K562 (cell line): Measurements from ENCODE around the gene SLC39A7. TPM values are rescaled to one million over a fixed set of nuclear protein-coding genes. Genes with fewer than 3 reads are reported as not detected.

ENCODE experiments used
- ADNP ChIP-seq: fragments of 200-800 bp; sonication (Bioruptor generic); IDR thresholded peaks from 2 replicates; pipeline ENCODE4 v1.6.1; 2016; ENCODE audit warnings: missing genetic modification characterization, missing compliant biosample characterization
- ELF4 ChIP-seq: fragments of 450-650 bp; formaldehyde crosslinking; IDR thresholded peaks from 2 replicates; pipeline ENCODE4 v1.4.0; 2022; ENCODE audit warnings: missing genetic modification characterization
- HIVEP1 ChIP-seq: fragments of 250-450 bp; sonication (Bioruptor Pico); IDR thresholded peaks from 2 replicates; pipeline ENCODE4 v1.4.0; 2020; ENCODE audit warnings: mild to moderate bottlenecking
- HSF4 ChIP-seq: fragments of 250-450 bp; sonication (Bioruptor Pico); IDR thresholded peaks from 2 replicates; pipeline ENCODE4 v2.1.2; 2022; ENCODE audit warnings: mild to moderate bottlenecking, moderate library complexity, borderline replicate concordance
- LARP7 ChIP-seq: fragments of 450-650 bp; IDR thresholded peaks from 2 replicates; pipeline ENCODE4 v1.6.1; 2016
- MIER1 ChIP-seq: fragments of 450-650 bp; IDR thresholded peaks from 2 replicates; pipeline ENCODE4 v1.6.1; 2016; ENCODE audit warnings: antibody characterized with exemption, mild to moderate bottlenecking, low read depth
- NELFE ChIP-seq: IDR thresholded peaks from 2 replicates; pipeline ENCODE4 v1.6.1; 2011; ENCODE audit warnings: mild to moderate bottlenecking; ENCODE audit not compliant: insufficient read depth, insufficient read length
- NR2C1 ChIP-seq, 2 experiments: fragments of 450-650 bp; IDR thresholded peaks; 2 replicates each; pipeline ENCODE4 v1.6.1; 2017; ENCODE audit warnings: mild to moderate bottlenecking in 2 of 2, antibody characterized with exemption in 1 of 2, inconsistent platforms in 1 of 2, missing compliant biosample characterization in 1 of 2, missing genetic modification characterization in 1 of 2
- POLR2B ChIP-seq: fragments of 450-650 bp; IDR thresholded peaks from 2 replicates; pipeline ENCODE4 v1.6.1; 2018; ENCODE audit warnings: low read depth; ENCODE audit not compliant: partially characterized antibody
- SAP30 ChIP-seq: fragments of 200-600 bp; sonication (generic); IDR thresholded peaks from 2 replicates; pipeline ENCODE4 v1.6.1; 2012; ENCODE audit warnings: borderline replicate concordance, low read depth, mild to moderate bottlenecking, moderate library complexity, low read length, control low read depth, inconsistent platforms; ENCODE audit not compliant: insufficient read depth, poor library complexity, severe bottlenecking
- SREBF1 ChIP-seq: fragments of 150-350 bp; IDR thresholded peaks from 2 replicates; pipeline ENCODE4 v1.6.1; 2014; ENCODE audit warnings: antibody characterized with exemption, low read depth, low read length, borderline replicate concordance
- SUPT5H ChIP-seq: fragments of 450-650 bp; IDR thresholded peaks from 2 replicates; pipeline ENCODE4 v1.6.1; 2016
- ZBTB7A ChIP-seq: IDR thresholded peaks from 2 replicates; pipeline ENCODE4 v1.6.1; 2011; ENCODE audit warnings: low read depth, mild to moderate bottlenecking, low read length, moderate library complexity, borderline replicate concordance; ENCODE audit not compliant: control insufficient read depth
- ZNF143 ChIP-seq: sonication (generic); formaldehyde crosslinking; IDR thresholded peaks from 2 replicates; pipeline ENCODE4 v1.9.0; 2022; ENCODE audit warnings: mild to moderate bottlenecking, missing genetic modification reagents
- ZNF175 ChIP-seq: fragments of 200-800 bp; sonication (Bioruptor generic); IDR thresholded peaks from 2 replicates; pipeline ENCODE4 v1.6.1; 2016; ENCODE audit warnings: low read depth, mild to moderate bottlenecking, missing genetic modification characterization, missing compliant biosample characterization
- ZNF445 ChIP-seq: fragments of 250-450 bp; sonication (Bioruptor Pico); IDR thresholded peaks from 2 replicates; pipeline ENCODE4 v1.4.0; 2020; ENCODE audit warnings: low read depth, mild to moderate bottlenecking, moderate library complexity
- ZNF57 ChIP-seq: fragments of 450-650 bp; formaldehyde crosslinking; IDR thresholded peaks from 2 replicates; pipeline ENCODE4 v1.4.0; 2020; ENCODE audit warnings: mild to moderate bottlenecking, moderate library complexity
- polyA plus RNA-seq, 8 experiments: library from polyadenylated mRNA; depleted of rRNA in 4 of 8; stranded (reverse) in 5 of 8; unstranded in 3 of 8; fragments of >200 nt; fragmentation: Nextera tagmentation in 2 of 8; fragmentation: Illumina TruSeq in 1 of 8; extraction: Ambion mirVana in 2 of 8; extraction: Trizol in 1 of 8; gene quantifications; 2 replicates each; pipeline versions ENCODE4 v1.2.1 to v1.2.3, GENCODE V29; 2011 to 2014; ENCODE audit warnings: inconsistent platforms in 1 of 8, missing spikeins in 1 of 8
- total RNA-seq, 7 experiments: library from RNA; depleted of rRNA in 6 of 7; stranded (reverse); fragments of >200 nt in 6 of 7; fragmentation: Illumina TruSeq in 2 of 7; extraction: Trizol in 2 of 7; gene quantifications; 2 replicates each; pipeline versions ENCODE4 v1.2.1 to v1.2.3, GENCODE V29; 2011 to 2021; ENCODE audit warnings: low replicate concordance in 1 of 7
- TF ChIP-seq, protein P1 (sequence below): fragments of 450-650 bp; IDR thresholded peaks from 2 replicates; pipeline ENCODE4 v1.6.1; 2016; ENCODE audit warnings: borderline replicate concordance
- TF ChIP-seq, protein P2 (sequence below): fragments of 150-350 bp; conservative IDR thresholded peaks from 2 replicates; pipeline ENCODE4 v1.6.1; 2014; ENCODE audit warnings: low read length
- TF ChIP-seq, protein P3 (sequence below): fragments of 250-450 bp; sonication (Bioruptor Pico); IDR thresholded peaks from 2 replicates; pipeline ENCODE4 v1.8.0; 2022; ENCODE audit warnings: moderate library complexity, mild to moderate bottlenecking, inconsistent platforms

The SLC39A7 gene
- total and polyA plus RNA-seq, 9 of the 15 experiments (the other 6 are each of a cell fraction or from before 2014, with no cell fraction given): 21.7 to 169 (median 121) TPM

DNA sequence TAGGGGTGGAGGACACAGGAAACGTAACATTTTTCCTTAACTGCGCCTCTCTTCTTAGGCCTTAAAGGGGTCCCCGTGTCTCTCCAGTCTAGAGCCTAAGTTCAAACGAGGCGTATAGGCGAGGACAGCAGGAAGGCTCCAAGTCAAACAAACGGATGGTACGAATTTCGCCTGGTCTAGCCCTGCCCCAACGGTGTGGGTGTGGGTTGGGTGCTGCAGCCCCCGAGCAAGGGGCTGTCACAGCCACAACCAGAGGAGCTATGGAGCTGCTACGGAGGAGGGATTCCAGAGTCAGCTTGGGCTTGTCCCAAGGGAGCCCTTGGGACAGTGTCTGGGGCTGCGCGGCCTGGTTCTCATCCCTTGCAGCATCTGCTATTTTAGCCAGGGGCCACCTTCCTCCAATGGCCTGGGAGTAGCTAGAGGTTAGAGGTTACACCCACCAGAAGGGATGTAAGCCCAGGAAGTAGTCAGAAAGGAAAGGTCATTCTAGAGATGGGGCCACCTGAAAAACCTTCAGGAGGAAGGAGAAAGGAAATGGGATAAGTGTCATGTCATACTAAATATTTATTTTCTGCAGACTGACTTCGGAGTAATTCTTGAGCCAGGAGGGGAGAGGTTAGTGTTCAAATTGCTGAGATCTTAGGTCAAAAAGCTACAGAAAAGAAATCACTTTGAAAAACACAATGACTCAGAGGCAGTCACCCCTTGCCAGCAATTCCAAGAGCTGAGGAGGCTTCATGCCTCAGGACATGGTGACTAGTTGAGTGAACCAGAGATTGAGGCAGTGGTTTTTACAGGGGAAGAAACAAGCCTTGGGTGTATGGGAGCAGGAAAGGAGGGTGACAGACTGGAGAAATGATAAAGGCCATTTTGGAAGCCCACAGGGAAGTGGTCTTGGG lies 49.3 kb downstream of the SLC39A7 start (continued):
- TF ChIP-seq, protein P1, sequence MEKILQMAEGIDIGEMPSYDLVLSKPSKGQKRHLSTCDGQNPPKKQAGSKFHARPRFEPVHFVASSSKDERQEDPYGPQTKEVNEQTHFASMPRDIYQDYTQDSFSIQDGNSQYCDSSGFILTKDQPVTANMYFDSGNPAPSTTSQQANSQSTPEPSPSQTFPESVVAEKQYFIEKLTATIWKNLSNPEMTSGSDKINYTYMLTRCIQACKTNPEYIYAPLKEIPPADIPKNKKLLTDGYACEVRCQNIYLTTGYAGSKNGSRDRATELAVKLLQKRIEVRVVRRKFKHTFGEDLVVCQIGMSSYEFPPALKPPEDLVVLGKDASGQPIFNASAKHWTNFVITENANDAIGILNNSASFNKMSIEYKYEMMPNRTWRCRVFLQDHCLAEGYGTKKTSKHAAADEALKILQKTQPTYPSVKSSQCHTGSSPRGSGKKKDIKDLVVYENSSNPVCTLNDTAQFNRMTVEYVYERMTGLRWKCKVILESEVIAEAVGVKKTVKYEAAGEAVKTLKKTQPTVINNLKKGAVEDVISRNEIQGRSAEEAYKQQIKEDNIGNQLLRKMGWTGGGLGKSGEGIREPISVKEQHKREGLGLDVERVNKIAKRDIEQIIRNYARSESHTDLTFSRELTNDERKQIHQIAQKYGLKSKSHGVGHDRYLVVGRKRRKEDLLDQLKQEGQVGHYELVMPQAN: peak; percentile 55; the same call in 1 of the 2 replicates
- peak; percentile 47; the same call in 1 of the 2 replicates for TF ChIP-seq ZNF175 (CRISPR knock-in tag)
- peak; percentile 37; the same call in 1 of the 2 replicates for TF ChIP-seq ELF4
- peak; percentile 17 for TF ChIP-seq SUPT5H
- TF ChIP-seq SAP30: peak; percentile 28
- TF ChIP-seq ADNP (tag): no peak
- TF ChIP-seq, protein P2, sequence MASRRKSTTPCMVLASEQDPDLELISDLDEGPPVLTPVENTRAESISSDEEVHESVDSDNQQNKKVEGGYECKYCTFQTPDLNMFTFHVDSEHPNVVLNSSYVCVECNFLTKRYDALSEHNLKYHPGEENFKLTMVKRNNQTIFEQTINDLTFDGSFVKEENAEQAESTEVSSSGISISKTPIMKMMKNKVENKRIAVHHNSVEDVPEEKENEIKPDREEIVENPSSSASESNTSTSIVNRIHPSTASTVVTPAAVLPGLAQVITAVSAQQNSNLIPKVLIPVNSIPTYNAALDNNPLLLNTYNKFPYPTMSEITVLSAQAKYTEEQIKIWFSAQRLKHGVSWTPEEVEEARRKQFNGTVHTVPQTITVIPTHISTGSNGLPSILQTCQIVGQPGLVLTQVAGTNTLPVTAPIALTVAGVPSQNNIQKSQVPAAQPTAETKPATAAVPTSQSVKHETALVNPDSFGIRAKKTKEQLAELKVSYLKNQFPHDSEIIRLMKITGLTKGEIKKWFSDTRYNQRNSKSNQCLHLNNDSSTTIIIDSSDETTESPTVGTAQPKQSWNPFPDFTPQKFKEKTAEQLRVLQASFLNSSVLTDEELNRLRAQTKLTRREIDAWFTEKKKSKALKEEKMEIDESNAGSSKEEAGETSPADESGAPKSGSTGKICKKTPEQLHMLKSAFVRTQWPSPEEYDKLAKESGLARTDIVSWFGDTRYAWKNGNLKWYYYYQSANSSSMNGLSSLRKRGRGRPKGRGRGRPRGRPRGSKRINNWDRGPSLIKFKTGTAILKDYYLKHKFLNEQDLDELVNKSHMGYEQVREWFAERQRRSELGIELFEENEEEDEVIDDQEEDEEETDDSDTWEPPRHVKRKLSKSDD: no peak
- TF ChIP-seq NR2C1 (IDR thresholded peaks at IDR 0.05): peak; percentile 79
- peak; percentile 85 for TF ChIP-seq NR2C1 (tag; IDR thresholded peaks at IDR 0.05)
- TF ChIP-seq ZNF143 (CRISPR knock-in tag): no peak
- TF ChIP-seq SREBF1: no peak
- TF ChIP-seq ZNF445 (CRISPR knock-in tag): 0 out of 2 replicates have a peak, but pooled peaks have one; percentile 4
- TF ChIP-seq ZNF57 (CRISPR knock-in tag): peak; percentile 65; the same call in 1 of the 2 replicates
- TF ChIP-seq POLR2B: peak; percentile 10
- 0 out of 2 replicates have a peak, but pooled peaks have one; percentile 54 for TF ChIP-seq ZBTB7A
- TF ChIP-seq MIER1: 0 out of 2 replicates have a peak, but pooled peaks have one; percentile 24
- TF ChIP-seq HSF4 (CRISPR knock-in tag): no peak
- no peak for TF ChIP-seq HIVEP1
- no peak for TF ChIP-seq LARP7
- TF ChIP-seq NELFE: no peak
- TF ChIP-seq, protein P3, sequence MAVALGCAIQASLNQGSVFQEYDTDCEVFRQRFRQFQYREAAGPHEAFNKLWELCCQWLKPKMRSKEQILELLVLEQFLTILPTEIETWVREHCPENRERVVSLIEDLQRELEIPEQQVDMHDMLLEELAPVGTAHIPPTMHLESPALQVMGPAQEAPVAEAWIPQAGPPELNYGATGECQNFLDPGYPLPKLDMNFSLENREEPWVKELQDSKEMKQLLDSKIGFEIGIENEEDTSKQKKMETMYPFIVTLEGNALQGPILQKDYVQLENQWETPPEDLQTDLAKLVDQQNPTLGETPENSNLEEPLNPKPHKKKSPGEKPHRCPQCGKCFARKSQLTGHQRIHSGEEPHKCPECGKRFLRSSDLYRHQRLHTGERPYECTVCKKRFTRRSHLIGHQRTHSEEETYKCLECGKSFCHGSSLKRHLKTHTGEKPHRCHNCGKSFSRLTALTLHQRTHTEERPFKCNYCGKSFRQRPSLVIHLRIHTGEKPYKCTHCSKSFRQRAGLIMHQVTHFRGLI: no peak
